HepG2 (cell line): ENCODE data around the gene PRSS22. TPM values are rescaled to one million over a fixed set of nuclear protein-coding genes. Genes with fewer than 3 reads are reported as not detected.

Experiments
- ATF7 ChIP-seq, 2 experiments: fragments of 450-650 bp in 1 of 2; sonication (generic) in 1 of 2; formaldehyde crosslinking in 1 of 2; IDR thresholded peaks; 2 replicates each; pipeline versions ENCODE4 v1.4.0 to v1.6.1; 2016 to 2020; ENCODE audit warnings: antibody characterized with exemption in 1 of 2, mild to moderate bottlenecking in 1 of 2, missing genetic modification reagents in 1 of 2
- DNMT1 ChIP-seq: sonication (generic); formaldehyde crosslinking; IDR thresholded peaks from 2 replicates; pipeline ENCODE4 v1.5.1; 2020; ENCODE audit warnings: mild to moderate bottlenecking, missing genetic modification reagents
- DRAP1 ChIP-seq: IDR thresholded peaks from 2 replicates; pipeline ENCODE4 v1.6.1; 2016; ENCODE audit warnings: missing genetic modification reagents, missing compliant biosample characterization
- ELF3 ChIP-seq: IDR thresholded peaks from 2 replicates; pipeline ENCODE4 v1.6.1; 2016; ENCODE audit warnings: missing genetic modification reagents, missing compliant biosample characterization
- ETV6 ChIP-seq: sonication (generic); formaldehyde crosslinking; conservative IDR thresholded peaks from 2 replicates; pipeline ENCODE4 v1.4.0; 2020; ENCODE audit warnings: missing genetic modification reagents
- GTF3A ChIP-seq: sonication (generic); formaldehyde crosslinking; conservative IDR thresholded peaks from 2 replicates; pipeline ENCODE4 v1.4.0; 2020; ENCODE audit warnings: mild to moderate bottlenecking, missing genetic modification reagents
- HES4 ChIP-seq: sonication (generic); formaldehyde crosslinking; IDR thresholded peaks from 2 replicates; pipeline ENCODE4 v1.9.0; 2021; ENCODE audit warnings: mild to moderate bottlenecking, missing genetic modification reagents, borderline replicate concordance
- HIC2 ChIP-seq: sonication (generic); formaldehyde crosslinking; IDR thresholded peaks from 2 replicates; pipeline ENCODE4 v1.9.0; 2022; ENCODE audit warnings: low read depth, missing genetic modification reagents
- ISL2 ChIP-seq: sonication (generic); formaldehyde crosslinking; IDR thresholded peaks from 2 replicates; pipeline ENCODE4 v1.5.0; 2020; ENCODE audit warnings: missing genetic modification reagents
- NFE2L1 ChIP-seq: sonication (generic); formaldehyde crosslinking; IDR thresholded peaks from 2 replicates; pipeline ENCODE4 v1.4.0; 2020; ENCODE audit warnings: missing genetic modification reagents, mild to moderate bottlenecking, borderline replicate concordance
- NFIC ChIP-seq: IDR thresholded peaks from 2 replicates; pipeline ENCODE4 v1.6.1; 2012; ENCODE audit warnings: mild to moderate bottlenecking, low read length, inconsistent platforms
- RARA ChIP-seq: IDR thresholded peaks from 2 replicates; pipeline ENCODE4 v1.6.1; 2016; ENCODE audit warnings: missing genetic modification reagents, missing compliant biosample characterization
- SKIL ChIP-seq: sonication (generic); formaldehyde crosslinking; IDR thresholded peaks from 2 replicates; pipeline ENCODE4 v1.8.0; 2022; ENCODE audit warnings: missing genetic modification reagents, mild to moderate bottlenecking, moderate library complexity, borderline replicate concordance
- TARDBP ChIP-seq: sonication (generic); formaldehyde crosslinking; IDR thresholded peaks from 2 replicates; pipeline ENCODE4 v1.8.0; 2022; ENCODE audit warnings: mild to moderate bottlenecking, missing genetic modification reagents
- THAP8 ChIP-seq: sonication (generic); formaldehyde crosslinking; IDR thresholded peaks from 2 replicates; pipeline ENCODE4 v1.5.1; 2020; ENCODE audit warnings: missing genetic modification reagents, mild to moderate bottlenecking, borderline replicate concordance
- TOPORS ChIP-seq: sonication (generic); formaldehyde crosslinking; IDR thresholded peaks from 2 replicates; pipeline ENCODE4 v1.8.0; 2023; ENCODE audit warnings: mild to moderate bottlenecking, missing genetic modification reagents
- XRCC5 ChIP-seq: fragments of 200-400 bp; formaldehyde crosslinking; optimal IDR thresholded peaks from 2 replicates; pipeline ENCODE3; 2017; ENCODE audit warnings: mild to moderate bottlenecking, low read length
- ZNF230 ChIP-seq: sonication (generic); formaldehyde crosslinking; IDR thresholded peaks from 2 replicates; pipeline ENCODE4 v1.4.0; 2020; ENCODE audit warnings: mild to moderate bottlenecking, missing genetic modification reagents
- ZNF251 ChIP-seq: sonication (generic); formaldehyde crosslinking; IDR thresholded peaks from 2 replicates; pipeline ENCODE4 v1.9.0; 2021; ENCODE audit warnings: mild to moderate bottlenecking, missing genetic modification reagents
- ZNF34 ChIP-seq: sonication (generic); formaldehyde crosslinking; IDR thresholded peaks from 2 replicates; pipeline ENCODE4 v1.4.0; 2020; ENCODE audit warnings: mild to moderate bottlenecking, missing genetic modification reagents, borderline replicate concordance
- ZNF7 ChIP-seq: IDR thresholded peaks from 2 replicates; pipeline ENCODE4 v1.6.1; 2016; ENCODE audit warnings: missing biosample characterization, missing genetic modification reagents
- polyA plus RNA-seq, 8 experiments: library from polyadenylated mRNA; depleted of rRNA in 3 of 8; stranded (reverse) in 7 of 8; unstranded in 1 of 8; fragments of >200 nt; fragmentation: Illumina TruSeq in 4 of 8; extraction: Trizol in 4 of 8; gene quantifications; 2 replicates each; pipeline versions ENCODE4 v1.2.1 to v1.2.3, GENCODE V29; 2011 to 2016; ENCODE audit warnings: low read depth in 4 of 8, missing spikeins in 1 of 8, mixed read lengths in 1 of 8; ENCODE audit not compliant: insufficient read depth in 1 of 8
- total RNA-seq, 5 experiments: library from RNA; depleted of rRNA; stranded (reverse); fragments of >200 nt; fragmentation: Illumina TruSeq; extraction: Trizol; gene quantifications; 2 replicates each; pipeline ENCODE4 v1.2.3, GENCODE V29; 2016; ENCODE audit warnings: low read depth in 1 of 5
- TF ChIP-seq, protein P1 (sequence below): sonication (generic); formaldehyde crosslinking; IDR thresholded peaks from 2 replicates; pipeline ENCODE4 v1.9.0; 2021; ENCODE audit warnings: missing genetic modification reagents, borderline replicate concordance
- TF ChIP-seq, protein P2 (sequence below): IDR thresholded peaks from 2 replicates; pipeline ENCODE4 v1.6.1; 2016; ENCODE audit warnings: low read depth, borderline replicate concordance

PRSS22 gene
- total and polyA plus RNA-seq, 2 of the 13 experiments (the other 11 are each of a cell fraction or from before 2014, with no cell fraction given), result 0.24 to 0.32 TPM

DNA sequence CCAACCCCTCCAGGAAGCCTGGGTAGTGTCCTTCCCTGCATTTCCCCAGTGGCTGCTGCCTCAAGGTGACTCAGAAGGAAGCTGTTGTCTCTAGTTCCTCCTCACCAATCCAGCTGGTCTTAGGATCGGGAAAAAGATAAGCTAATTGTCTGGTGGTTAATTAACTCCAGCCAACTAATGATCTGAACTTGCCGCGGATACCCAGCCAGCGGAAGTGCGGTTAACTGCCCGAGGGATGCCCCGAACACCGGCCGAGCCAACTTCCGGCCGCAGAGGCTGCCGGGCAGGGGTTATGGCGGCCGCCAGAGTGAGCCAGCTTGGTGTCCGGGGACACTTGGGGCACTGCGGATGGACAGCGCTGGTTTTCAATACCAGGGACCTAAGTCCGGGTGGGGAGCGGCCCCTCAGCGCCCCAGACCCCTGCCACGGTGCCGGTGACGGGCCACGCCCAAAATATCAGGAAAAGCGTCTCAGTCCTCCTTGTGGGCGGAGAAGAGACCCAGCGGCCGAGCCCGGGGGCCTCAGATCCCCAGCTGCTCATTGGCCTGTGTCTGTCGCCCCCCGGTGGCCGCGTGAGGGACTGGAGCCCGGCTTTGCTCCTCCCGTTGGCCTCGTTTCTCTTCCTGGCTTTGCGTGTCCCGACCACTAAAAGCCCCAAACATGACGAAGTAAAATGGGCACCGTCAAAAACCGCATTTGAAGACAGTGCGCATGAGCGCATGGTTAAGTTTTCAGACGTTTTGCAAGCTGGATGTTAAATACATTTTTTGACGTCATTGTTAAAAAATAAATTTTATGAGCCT, 10.2 kb upstream of the PRSS22 start (continued):
- TF ChIP-seq HIC2 (CRISPR knock-in tag) (no peak), XRCC5 (peak; percentile 80), DRAP1 (CRISPR knock-in tag) (peak; percentile 44; the same call in 1 of the 2 replicates), ZNF230 (0 out of 2 replicates have a peak, but pooled peaks have one; percentile 38), DNMT1 (CRISPR knock-in tag) (peak; percentile 59; the same call in 1 of the 2 replicates), RARA (peak; percentile 66), NFE2L1 (CRISPR knock-in tag) (no peak), ISL2 (CRISPR knock-in tag) (peak; percentile 39; the same call in 1 of the 2 replicates), ELF3 (peak; percentile 65), ATF7 (IDR thresholded peaks at IDR 0.05) (no peak), ATF7 (CRISPR knock-in tag; IDR thresholded peaks at IDR 0.05) (no peak), GTF3A (CRISPR knock-in tag) (no peak), ETV6 (no peak; the same call in 1 of the 2 replicates), TARDBP (CRISPR knock-in tag) (peak; percentile 63), HES4 (CRISPR knock-in tag) (peak; percentile 72; the same call in 1 of the 2 replicates), TOPORS (0 out of 2 replicates have a peak, but pooled peaks have one; percentile 70), ZNF251 (CRISPR knock-in tag) (no peak), ZNF7 (no peak), NFIC (no peak), ZNF34 (CRISPR knock-in tag) (peak; percentile 54; the same call in 1 of the 2 replicates), SKIL (CRISPR knock-in tag) (no peak), THAP8 (CRISPR knock-in tag) (no peak)
- TF ChIP-seq, protein P1, sequence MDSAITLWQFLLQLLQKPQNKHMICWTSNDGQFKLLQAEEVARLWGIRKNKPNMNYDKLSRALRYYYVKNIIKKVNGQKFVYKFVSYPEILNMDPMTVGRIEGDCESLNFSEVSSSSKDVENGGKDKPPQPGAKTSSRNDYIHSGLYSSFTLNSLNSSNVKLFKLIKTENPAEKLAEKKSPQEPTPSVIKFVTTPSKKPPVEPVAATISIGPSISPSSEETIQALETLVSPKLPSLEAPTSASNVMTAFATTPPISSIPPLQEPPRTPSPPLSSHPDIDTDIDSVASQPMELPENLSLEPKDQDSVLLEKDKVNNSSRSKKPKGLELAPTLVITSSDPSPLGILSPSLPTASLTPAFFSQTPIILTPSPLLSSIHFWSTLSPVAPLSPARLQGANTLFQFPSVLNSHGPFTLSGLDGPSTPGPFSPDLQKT (CRISPR knock-in tag), result peak; percentile 67; the same call in 1 of the 2 replicates
- TF ChIP-seq, protein P2, sequence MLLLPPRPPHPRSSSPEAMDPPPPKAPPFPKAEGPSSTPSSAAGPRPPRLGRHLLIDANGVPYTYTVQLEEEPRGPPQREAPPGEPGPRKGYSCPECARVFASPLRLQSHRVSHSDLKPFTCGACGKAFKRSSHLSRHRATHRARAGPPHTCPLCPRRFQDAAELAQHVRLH (CRISPR knock-in tag), result peak; percentile 46; the same call in 1 of the 2 replicates
